ENCODE results near the gene BRINP1. TPM values are rescaled to one million over a fixed set of nuclear protein-coding genes. Genes with fewer than 3 reads are reported as not detected.

BRINP1 gene
- total RNA-seq, 2 donors from 2014 or later, result 1.0 TPM; not detected in 1

GRCh38 chr9:119334745-119335144 lies 34.5 kb downstream of the BRINP1 start:
- DNase-seq (no peak), ATAC-seq (no peak)
- WGBS, 2 donors, result 52 to 54% methylated on average over 5 of the region's 5 CpGs
- intact Hi-C loops (cut with DNase I), result no loop called here
- no peak overlapping the region for H3K27ac ChIP-seq
- H3K36me3 ChIP-seq (replicated peaks in 1 of 2; ENCODE audit: insufficient read depth in 1 of 2, low read depth in 2 of 2), result no peaks in the 10 kb centered on the region
- no peaks in the 10 kb centered on the region for H3K4me1 ChIP-seq
- H3K9me3 ChIP-seq, result no peaks in the 10 kb centered on the region
- no peak for TF ChIP-seq POLR2A (IDR thresholded peaks at IDR 0.05)
- TF ChIP-seq, protein P1, sequence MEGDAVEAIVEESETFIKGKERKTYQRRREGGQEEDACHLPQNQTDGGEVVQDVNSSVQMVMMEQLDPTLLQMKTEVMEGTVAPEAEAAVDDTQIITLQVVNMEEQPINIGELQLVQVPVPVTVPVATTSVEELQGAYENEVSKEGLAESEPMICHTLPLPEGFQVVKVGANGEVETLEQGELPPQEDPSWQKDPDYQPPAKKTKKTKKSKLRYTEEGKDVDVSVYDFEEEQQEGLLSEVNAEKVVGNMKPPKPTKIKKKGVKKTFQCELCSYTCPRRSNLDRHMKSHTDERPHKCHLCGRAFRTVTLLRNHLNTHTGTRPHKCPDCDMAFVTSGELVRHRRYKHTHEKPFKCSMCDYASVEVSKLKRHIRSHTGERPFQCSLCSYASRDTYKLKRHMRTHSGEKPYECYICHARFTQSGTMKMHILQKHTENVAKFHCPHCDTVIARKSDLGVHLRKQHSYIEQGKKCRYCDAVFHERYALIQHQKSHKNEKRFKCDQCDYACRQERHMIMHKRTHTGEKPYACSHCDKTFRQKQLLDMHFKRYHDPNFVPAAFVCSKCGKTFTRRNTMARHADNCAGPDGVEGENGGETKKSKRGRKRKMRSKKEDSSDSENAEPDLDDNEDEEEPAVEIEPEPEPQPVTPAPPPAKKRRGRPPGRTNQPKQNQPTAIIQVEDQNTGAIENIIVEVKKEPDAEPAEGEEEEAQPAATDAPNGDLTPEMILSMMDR (IDR thresholded peaks at IDR 0.05), result no peak
- H3K27me3 ChIP-seq, result no peaks in the 10 kb centered on the region
- no peak overlapping the region for H3K4me3 ChIP-seq

DNA sequence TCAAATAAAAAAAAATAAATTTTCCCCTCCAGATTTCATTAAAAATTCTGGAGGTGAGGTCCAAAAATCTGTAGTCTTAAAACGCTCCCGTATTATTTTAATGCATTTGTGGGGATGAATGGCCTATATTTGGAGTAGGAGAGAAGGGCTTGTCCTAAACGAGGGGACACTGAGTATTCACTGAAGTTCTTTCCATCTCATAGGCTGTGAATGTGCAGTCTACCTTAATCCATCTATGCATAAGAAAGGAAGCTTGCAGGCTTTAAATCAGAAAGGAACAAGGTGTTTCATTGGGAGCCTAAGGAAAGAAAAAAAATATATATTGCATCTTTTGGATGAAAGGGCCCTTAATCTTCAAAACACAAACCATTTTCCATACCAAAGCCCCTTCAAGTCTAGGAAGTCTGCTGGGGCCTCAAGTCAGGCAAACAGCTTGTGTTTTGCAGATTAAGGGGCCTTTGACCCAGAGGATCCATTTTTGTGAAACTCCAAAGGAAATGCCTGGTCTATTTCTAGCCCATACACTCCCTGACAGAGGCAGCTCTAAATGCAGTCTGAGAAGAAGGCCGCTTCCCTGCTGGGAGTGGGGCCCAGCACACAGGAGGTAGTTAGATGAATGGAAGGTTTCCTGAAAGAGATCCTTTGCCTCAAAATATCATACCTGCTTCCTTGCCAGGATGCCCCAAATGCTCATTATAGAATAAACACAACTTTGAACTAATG lies 35.6 kb downstream of the BRINP1 start:
- WGBS, 2 donors, result 64 to 71% methylated on average over 4 of the region's 4 CpGs
- H3K27me3 ChIP-seq, result no peaks in the 10 kb centered on the region
- H3K9me3 ChIP-seq, result no peaks in the 10 kb centered on the region
- H3K27ac ChIP-seq, result no peak overlapping the region
- no peak overlapping the region for H3K4me3 ChIP-seq
- ATAC-seq (no peak), DNase-seq (no peak)
- intact Hi-C loops (cut with DNase I), result no loop called here
- no peaks in the 10 kb centered on the region for H3K36me3 ChIP-seq (replicated peaks in 1 of 2; ENCODE audit: insufficient read depth in 1 of 2, low read depth in 2 of 2)
- H3K4me1 ChIP-seq, result no peaks in the 10 kb centered on the region
- TF ChIP-seq, protein P1 (IDR thresholded peaks at IDR 0.05), result no peak
- TF ChIP-seq POLR2A (IDR thresholded peaks at IDR 0.05), result no peak

GRCh38 chr9:119332522-119332921 lies 36.7 kb downstream of the BRINP1 start:
- no peaks in the 10 kb centered on the region for H3K9me3 ChIP-seq
- intact Hi-C loops (cut with DNase I), result no loop called here
- no peak overlapping the region for H3K27ac ChIP-seq
- no peaks in the 10 kb centered on the region for H3K36me3 ChIP-seq (replicated peaks in 1 of 2; ENCODE audit: insufficient read depth in 1 of 2, low read depth in 2 of 2)
- WGBS, 2 donors, result 58 to 63% methylated on average over 2 of the region's 2 CpGs
- no peak for ATAC-seq
- H3K4me1 ChIP-seq, result no peaks in the 10 kb centered on the region
- H3K4me3 ChIP-seq, result no peak overlapping the region
- H3K27me3 ChIP-seq, result no peaks in the 10 kb centered on the region
- DNase-seq, result no peak
- TF ChIP-seq, protein P1 (IDR thresholded peaks at IDR 0.05), result no peak
- no peak for TF ChIP-seq POLR2A (IDR thresholded peaks at IDR 0.05)

GRCh38 chr9:119322184-119322583 lies 47.1 kb downstream of the BRINP1 start:
- no peaks in the 10 kb centered on the region for H3K9me3 ChIP-seq
- no peaks in the 10 kb centered on the region for H3K36me3 ChIP-seq (replicated peaks in 1 of 2; ENCODE audit: insufficient read depth in 1 of 2, low read depth in 2 of 2)
- TF ChIP-seq, protein P1 (IDR thresholded peaks at IDR 0.05), result no peak
- no peak for TF ChIP-seq POLR2A (IDR thresholded peaks at IDR 0.05)
- 62 to 71% methylated on average over 6 to 7 of the region's 7 CpGs for WGBS, 2 donors
- H3K27ac ChIP-seq, result no peak overlapping the region
- H3K4me3 ChIP-seq, result no peak overlapping the region
- DNase-seq (no peak), ATAC-seq (no peak)
- intact Hi-C loops (cut with DNase I), result no loop called here
- H3K27me3 ChIP-seq, result no peaks in the 10 kb centered on the region
- no peaks in the 10 kb centered on the region for H3K4me1 ChIP-seq

- no peaks in the 10 kb centered on the region for H3K4me1 ChIP-seq
- H3K9me3 ChIP-seq, result no peaks in the 10 kb centered on the region
- no peaks in the 10 kb centered on the region for H3K36me3 ChIP-seq (replicated peaks in 1 of 2; ENCODE audit: insufficient read depth in 1 of 2, low read depth in 2 of 2)
- DNase-seq, result no peak
- no peak for TF ChIP-seq POLR2A (IDR thresholded peaks at IDR 0.05)
- TF ChIP-seq, protein P1 (IDR thresholded peaks at IDR 0.05), result no peak
- H3K27me3 ChIP-seq, result no peaks in the 10 kb centered on the region
- intact Hi-C loops (cut with DNase I), result no loop called here
- WGBS, 2 donors, result 34 to 35% methylated on average over 4 of the region's 4 CpGs
- ATAC-seq, result no peak
- H3K27ac ChIP-seq, result no peak overlapping the region
- no peak overlapping the region for H3K4me3 ChIP-seq
Measured at GRCh38 chr9:119318371-119318770, 50.9 kb downstream of the BRINP1 start.
